HL-60 (cell line): Measurements from ENCODE around the gene HOXA11.

Experiments
- DNase-seq, 2 experiments: peaks; one replicate each; pipeline ENCODE4 v3.0.0-alpha.2; 2010 to 2020; ENCODE audit warnings: low read depth in 1 of 2, low spot score in 1 of 2
- H3K27ac ChIP-seq: fragments of 250-450 bp; sonication (Bioruptor Pico); replicated peaks from 2 replicates; pipeline ENCODE4 v1.5.1; 2020; ENCODE audit warnings: mild to moderate bottlenecking, moderate library complexity
- H3K27me3 ChIP-seq: fragments of 250-450 bp; sonication (Bioruptor Pico); 2 replicates; pipeline ENCODE4 v1.5.1; 2021; ENCODE audit warnings: mild to moderate bottlenecking, moderate library complexity; ENCODE audit not compliant: insufficient read depth, poor library complexity, severe bottlenecking
- H3K4me3 ChIP-seq: replicated peaks from 2 replicates; pipeline ENCODE4 v1.5.1; 2011; ENCODE audit warnings: mild to moderate bottlenecking, control low read depth, low read length; ENCODE audit not compliant: insufficient read depth
- CTCF ChIP-seq: IDR thresholded peaks from one replicate; pipeline ENCODE4 v1.5.1; 2011; ENCODE audit warnings: low read length, control low read depth, inconsistent platforms; ENCODE audit not compliant: insufficient read depth
- GABPA ChIP-seq: IDR thresholded peaks from 2 replicates; pipeline ENCODE4 v1.6.1; 2012; ENCODE audit warnings: low read depth
- POLR2AphosphoS5 ChIP-seq: IDR thresholded peaks from 2 replicates; pipeline ENCODE4 v1.6.1; 2012; ENCODE audit warnings: low read depth
- REST ChIP-seq: IDR thresholded peaks from 2 replicates; pipeline ENCODE4 v1.6.1; 2012; ENCODE audit warnings: low read depth; ENCODE audit not compliant: insufficient replicate concordance
- SPI1 ChIP-seq: IDR thresholded peaks from 2 replicates; pipeline ENCODE4 v1.6.1; 2012; ENCODE audit warnings: low read depth, mild to moderate bottlenecking, borderline replicate concordance

The HOXA11 gene

GRCh38 chr7:27171637-27172314, 13.3 kb downstream of the HOXA11 start:
- peaks cover 77% of the 10 kb centered on the region for H3K27me3 ChIP-seq
- no peak overlapping the region for H3K27ac ChIP-seq
- no peak for TF ChIP-seq POLR2AphosphoS5
- TF ChIP-seq CTCF: no peak
- TF ChIP-seq GABPA: no peak
- TF ChIP-seq SPI1: no peak
- TF ChIP-seq REST: no peak
- H3K4me3 ChIP-seq: no peak overlapping the region
- DNase-seq: no peak

- H3K4me3 ChIP-seq: no peak overlapping the region
- H3K27me3 ChIP-seq: peaks cover 82% of the 10 kb centered on the region
- no peak for TF ChIP-seq SPI1
- TF ChIP-seq GABPA: no peak
- no peak for TF ChIP-seq CTCF
- no peak for TF ChIP-seq POLR2AphosphoS5
- TF ChIP-seq REST: no peak
- no peak overlapping the region for H3K27ac ChIP-seq
- DNase-seq: no peak
Measured at GRCh38 chr7:27171325-27171636, 13.8 kb downstream of the HOXA11 start.

GRCh38 chr7:27170426-27171324, 14.4 kb downstream of the HOXA11 start:
- H3K27ac ChIP-seq: no peak overlapping the region
- DNase-seq: no peak
- H3K27me3 ChIP-seq: peaks cover 88% of the 10 kb centered on the region
- H3K4me3 ChIP-seq: no peak overlapping the region
- TF ChIP-seq POLR2AphosphoS5 (no peak), GABPA (no peak), REST (no peak), CTCF (no peak), SPI1 (no peak)
